CD14-positive monocyte (primary cell): ENCODE measurements around the gene CD34. TPM values are rescaled to one million over a fixed set of nuclear protein-coding genes. Genes with fewer than 3 reads are reported as not detected.

Experiments used
- DNase-seq, 3 donors: peaks; one replicate each; pipeline ENCODE4 v3.0.0-alpha.2; 2011 to 2022
- H2AFZ ChIP-seq: 2 replicates; pipeline ENCODE4 v1.6.0; 2012; ENCODE audit warnings: mild to moderate bottlenecking, low read depth, low read length, inconsistent platforms; ENCODE audit not compliant: insufficient read depth, poor library complexity, severe bottlenecking
- H3K27ac ChIP-seq, 2 donors: 1 replicate in 1 of 2; 2 replicates in 1 of 2; pipeline ENCODE4 v1.5.1; 2012 to 2013; ENCODE audit warnings: low read length in 2 of 2, control low read depth in 1 of 2, inconsistent platforms in 1 of 2, low read depth in 1 of 2, mild to moderate bottlenecking in 1 of 2
- H3K27me3 ChIP-seq, 2 donors: one replicate each; pipeline versions ENCODE4 v1.6.0 to v1.6.1; 2011 to 2013; ENCODE audit warnings: low read length in 2 of 2; ENCODE audit not compliant: control insufficient read depth in 2 of 2, insufficient read depth in 2 of 2
- H3K36me3 ChIP-seq, 2 donors: replicated peaks in 1 of 2; 1 replicate in 1 of 2; 2 replicates in 1 of 2; pipeline versions ENCODE4 v1.5.1 to v1.6.1; 2012 to 2013; ENCODE audit warnings: low read length in 2 of 2, control low read depth in 1 of 2, inconsistent platforms in 1 of 2, mild to moderate bottlenecking in 1 of 2; ENCODE audit not compliant: insufficient read depth in 2 of 2, control insufficient read depth in 1 of 2
- H3K4me1 ChIP-seq, 2 donors: 1 replicate in 1 of 2; 2 replicates in 1 of 2; pipeline versions ENCODE4 v1.5.1 to v1.6.1; 2012 to 2013; ENCODE audit warnings: low read length in 2 of 2, control low read depth in 1 of 2, inconsistent platforms in 1 of 2, mild to moderate bottlenecking in 1 of 2, moderate library complexity in 1 of 2; ENCODE audit not compliant: insufficient read depth in 2 of 2, control insufficient read depth in 1 of 2
- H3K4me2 ChIP-seq: replicated peaks from 2 replicates; pipeline ENCODE3; 2012; ENCODE audit warnings: low read length, moderate library complexity, mild to moderate bottlenecking; ENCODE audit not compliant: poor library complexity, severe bottlenecking; ENCODE audit errors: extremely low read depth
- H3K4me3 ChIP-seq, 3 experiments: fragments of 200-600 bp in 1 of 3; sonication (generic) in 1 of 3; replicated peaks in 1 of 3; 1 replicate in 2 of 3; 2 replicates in 1 of 3; pipeline ENCODE4 v1.5.1; 2011 to 2013; ENCODE audit warnings: low read length in 3 of 3, mild to moderate bottlenecking in 3 of 3, control low read depth in 2 of 3, low read depth in 2 of 3, inconsistent platforms in 1 of 3, moderate library complexity in 1 of 3
- H3K79me2 ChIP-seq: 2 replicates; pipeline ENCODE4 v1.6.0; 2012; ENCODE audit warnings: mild to moderate bottlenecking, control low read depth, inconsistent platforms, low read length, moderate library complexity; ENCODE audit not compliant: insufficient read depth
- H3K9ac ChIP-seq: 2 replicates; pipeline ENCODE4 v1.6.0; 2017; ENCODE audit warnings: low read length, mild to moderate bottlenecking; ENCODE audit not compliant: insufficient read depth, poor library complexity, severe bottlenecking
- H3K9me3 ChIP-seq, 2 donors: replicated peaks in 1 of 2; 1 replicate in 1 of 2; 2 replicates in 1 of 2; pipeline versions ENCODE4 v1.5.1 to v1.6.1; 2012 to 2013; ENCODE audit warnings: low read length in 2 of 2, control low read depth in 1 of 2; ENCODE audit not compliant: control insufficient read depth in 1 of 2, insufficient read depth in 1 of 2
- H4K20me1 ChIP-seq: 2 replicates; pipeline ENCODE4 v1.6.0; 2012; ENCODE audit warnings: mild to moderate bottlenecking, low read length, control low read depth, moderate library complexity; ENCODE audit not compliant: insufficient read depth
- H3K27ac Mint-ChIP-seq, 7 donors: one replicate each; pipeline ENCODE4 v1.8.0; 2020; ENCODE audit warnings: mild to moderate bottlenecking in 7 of 7, mixed read lengths in 7 of 7, moderate library complexity in 6 of 7, inconsistent platforms in 2 of 7
- H3K27me3 Mint-ChIP-seq, 3 donors: one replicate each; pipeline ENCODE4 v1.8.0; 2021 to 2022; ENCODE audit warnings: low read depth in 3 of 3, mild to moderate bottlenecking in 3 of 3, mixed read lengths in 3 of 3, moderate library complexity in 3 of 3, inconsistent platforms in 1 of 3
- H3K36me3 Mint-ChIP-seq, 2 donors: one replicate each; pipeline ENCODE4 v1.8.0; 2020; ENCODE audit warnings: mixed read lengths in 2 of 2, inconsistent platforms in 1 of 2, mild to moderate bottlenecking in 1 of 2
- H3K4me1 Mint-ChIP-seq: one replicate; pipeline ENCODE4 v1.8.0; 2020; ENCODE audit warnings: mild to moderate bottlenecking, mixed read lengths
- H3K4me3 Mint-ChIP-seq, 2 donors: one replicate each; pipeline ENCODE4 v1.8.0; 2020; ENCODE audit warnings: mild to moderate bottlenecking in 2 of 2, mixed read lengths in 2 of 2, moderate library complexity in 1 of 2
- H3K9me3 Mint-ChIP-seq, 7 donors: one replicate each; pipeline ENCODE4 v1.8.0; 2020 to 2022; ENCODE audit warnings: mixed read lengths in 7 of 7, mild to moderate bottlenecking in 6 of 7, moderate library complexity in 6 of 7, inconsistent platforms in 2 of 7
- WGBS: methylation state at CpG from one replicate; pipeline ENCODE4 v1.1.5; 2013; ENCODE audit warnings: missing lambda C conversion rate; ENCODE audit not compliant: insufficient coverage; 5-methylcytosine and 5-hydroxymethylcytosine counted together
- intact Hi-C, 2 donors: fragments of 100-400 bp; cut with micrococcal nuclease; formaldehyde crosslinking; loops; one replicate each; pipeline versions ENCODE4 v1.15.0 to v1.15.1; 2023
- polyA plus RNA-seq, 3 donors: library from polyadenylated mRNA; depleted of rRNA in 1 of 3; unstranded in 2 of 3; stranded (reverse) in 1 of 3; fragments of 300-500 nt in 2 of 3; fragments of >200 nt in 1 of 3; fragmentation: Illumina TruSeq in 2 of 3; gene quantifications; 1 replicate in 2 of 3; 2 replicates in 1 of 3; pipeline ENCODE4 v1.2.3, GENCODE V29; 2012 to 2021
- TF ChIP-seq, protein P1 (sequence below): fragments of 200-600 bp; IDR thresholded peaks from one replicate; pipeline ENCODE4 v1.8.0; 2022; ENCODE audit warnings: antibody characterized with exemption, mild to moderate bottlenecking

Gene CD34
- polyA plus RNA-seq, 3 donors, result 0.03 TPM; not detected in 2

DNA sequence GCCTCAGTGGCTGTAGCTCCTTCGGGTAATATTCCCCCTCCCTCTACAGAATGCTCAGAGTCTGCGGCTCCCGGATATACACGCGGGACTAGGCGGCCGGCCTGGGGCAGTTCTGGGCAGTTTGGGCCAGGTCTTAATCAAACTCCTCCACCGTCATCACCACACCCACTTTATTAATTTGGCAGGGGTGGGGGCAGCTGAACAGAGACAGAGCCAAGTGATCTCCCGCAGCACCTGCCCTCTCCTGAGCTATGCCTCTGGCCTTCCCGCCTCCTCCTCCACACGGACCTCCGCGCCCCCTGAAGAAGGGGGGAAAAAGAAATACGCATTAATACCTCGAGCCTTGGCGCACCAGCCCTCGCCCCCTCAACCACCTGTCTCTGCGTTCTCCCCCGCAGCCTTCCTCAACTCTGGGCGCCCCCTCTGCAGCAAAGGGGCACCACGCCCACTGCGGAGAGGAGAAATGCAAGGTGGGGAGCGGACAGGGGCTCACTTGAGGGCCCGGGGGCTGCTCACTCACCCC is 42.6 kb downstream of the CD34 start:
- peaks cover 69% of the 10 kb centered on the region for H3K4me1 Mint-ChIP-seq
- Histone ChIP-seq H3K9ac (peak overlapping the region; percentile 79), H3K79me2 (peaks cover 53% of the 10 kb centered on the region), H3K27ac (peak overlapping the region; percentile 84 to 89), H3K4me2 (peak overlapping the region; percentile 99), H3K27me3 (no peaks in the 10 kb centered on the region), H2AFZ (peak overlapping the region; percentile 77), H3K36me3 (peaks cover 2 to 17% of the 10 kb centered on the region in 2 donors), H3K9me3 (no peaks in the 10 kb centered on the region), H3K4me3 (peak overlapping the region; percentile 81 to 97 (median 90)), H3K4me1 (peaks cover 63 to 72% of the 10 kb centered on the region in 2 donors), H4K20me1 (peaks cover 33% of the 10 kb centered on the region)
- H3K4me3 Mint-ChIP-seq, result peak overlapping the region; percentile 92 to 95
- intact Hi-C loops, result loop anchor here in 1 of 2 donors (1.0 to 5.0 kb wide), 2 partner anchors 39 to 116 kb away; partner anchors contain the start of gene CD46
- no peak for DNase-seq
- H3K9me3 Mint-ChIP-seq, result no peaks in the 10 kb centered on the region
- peaks cover 0 to 2% (median 0%) of the 10 kb centered on the region in 3 donors for H3K27me3 Mint-ChIP-seq
- peak overlapping the region; percentile 87 to 97 (median 96) for H3K27ac Mint-ChIP-seq
- peaks cover 28 to 31% of the 10 kb centered on the region in 2 donors for H3K36me3 Mint-ChIP-seq
- WGBS, result 0% methylated on average over 5 of the region's 24 CpGs
- TF ChIP-seq, protein P1, sequence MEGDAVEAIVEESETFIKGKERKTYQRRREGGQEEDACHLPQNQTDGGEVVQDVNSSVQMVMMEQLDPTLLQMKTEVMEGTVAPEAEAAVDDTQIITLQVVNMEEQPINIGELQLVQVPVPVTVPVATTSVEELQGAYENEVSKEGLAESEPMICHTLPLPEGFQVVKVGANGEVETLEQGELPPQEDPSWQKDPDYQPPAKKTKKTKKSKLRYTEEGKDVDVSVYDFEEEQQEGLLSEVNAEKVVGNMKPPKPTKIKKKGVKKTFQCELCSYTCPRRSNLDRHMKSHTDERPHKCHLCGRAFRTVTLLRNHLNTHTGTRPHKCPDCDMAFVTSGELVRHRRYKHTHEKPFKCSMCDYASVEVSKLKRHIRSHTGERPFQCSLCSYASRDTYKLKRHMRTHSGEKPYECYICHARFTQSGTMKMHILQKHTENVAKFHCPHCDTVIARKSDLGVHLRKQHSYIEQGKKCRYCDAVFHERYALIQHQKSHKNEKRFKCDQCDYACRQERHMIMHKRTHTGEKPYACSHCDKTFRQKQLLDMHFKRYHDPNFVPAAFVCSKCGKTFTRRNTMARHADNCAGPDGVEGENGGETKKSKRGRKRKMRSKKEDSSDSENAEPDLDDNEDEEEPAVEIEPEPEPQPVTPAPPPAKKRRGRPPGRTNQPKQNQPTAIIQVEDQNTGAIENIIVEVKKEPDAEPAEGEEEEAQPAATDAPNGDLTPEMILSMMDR, result no peak

DNA sequence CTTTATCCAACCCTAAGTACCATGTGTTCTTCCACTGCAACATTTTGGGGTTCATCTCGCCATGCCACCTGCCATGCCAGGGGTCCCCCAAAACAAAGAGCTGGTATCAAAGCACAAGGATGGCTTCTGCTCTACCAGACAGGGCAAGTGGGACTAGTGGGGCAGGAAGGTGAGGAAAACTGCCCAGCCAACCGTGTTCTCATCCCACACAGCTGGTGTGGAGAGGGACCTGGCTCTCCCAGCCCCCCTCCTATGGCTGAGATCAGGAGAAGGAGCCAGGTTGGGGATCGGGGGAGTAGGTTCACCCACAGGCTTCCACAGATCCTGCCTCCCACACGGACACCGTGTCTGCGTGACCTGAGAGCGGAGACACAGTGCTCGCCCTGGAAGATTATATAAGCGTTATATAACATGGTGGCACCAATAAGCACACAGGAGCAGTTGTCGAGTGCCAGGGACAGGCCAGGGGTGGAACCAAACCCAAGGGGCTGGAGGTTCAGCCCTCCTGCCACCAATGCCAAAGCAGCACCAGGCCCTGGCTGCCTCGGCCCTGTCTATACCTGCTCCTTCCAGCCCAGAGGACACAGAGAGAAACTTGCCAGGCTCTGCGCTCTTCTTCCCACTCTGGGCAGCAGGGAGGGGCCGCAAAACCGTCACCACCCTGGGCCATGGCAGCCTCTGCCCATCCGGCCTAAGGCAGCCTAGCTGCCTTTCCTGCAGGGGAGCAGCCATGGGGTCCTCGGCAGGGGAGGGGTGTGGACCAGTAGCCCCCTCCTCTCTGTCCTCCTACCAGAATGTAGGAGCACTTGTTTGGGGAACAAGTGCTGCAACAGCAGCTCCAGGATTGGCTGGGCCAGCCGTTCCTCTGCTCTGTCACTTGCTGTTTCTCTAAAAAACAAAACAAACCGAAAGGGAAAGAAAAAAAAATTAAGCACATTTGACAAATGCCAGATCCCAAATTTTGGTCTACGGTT is 43.5 kb downstream of the CD34 start:
- Histone ChIP-seq H3K4me3 (peak overlapping the region; percentile 81 to 97 (median 90)), H2AFZ (peak overlapping the region; percentile 77), H4K20me1 (peaks cover 40% of the 10 kb centered on the region), H3K36me3 (peaks cover 8 to 24% of the 10 kb centered on the region in 2 donors), H3K4me2 (peak overlapping the region; percentile 99), H3K27me3 (no peaks in the 10 kb centered on the region), H3K9ac (peak overlapping the region; percentile 79), H3K9me3 (no peaks in the 10 kb centered on the region), H3K4me1 (peaks cover 56 to 69% of the 10 kb centered on the region in 2 donors), H3K27ac (peak overlapping the region; percentile 84 to 89), H3K79me2 (peaks cover 62% of the 10 kb centered on the region)
- Mint-ChIP-seq H3K9me3 (no peaks in the 10 kb centered on the region), H3K27me3 (peaks cover 0 to 2% (median 0%) of the 10 kb centered on the region in 3 donors), H3K36me3 (peaks cover 37 to 39% of the 10 kb centered on the region in 2 donors), H3K4me1 (peaks cover 69% of the 10 kb centered on the region), H3K27ac (peak overlapping the region; percentile 87 to 97 (median 96)), H3K4me3 (peak overlapping the region; percentile 92 to 95)
- TF ChIP-seq, protein P1, result no peak
- DNase-seq, result peak in 2 of 3 donors; percentile 57
- intact Hi-C loops, result loop anchor here in 1 of 2 donors (1.0 to 5.0 kb wide), 2 partner anchors 38 to 115 kb away; partner anchors contain the start of gene CD46
- 20% methylated on average over 10 of the region's 19 CpGs for WGBS
